CD4-positive, alpha-beta T cell treated with Interleukin-6 at 100 ng/mL for 8 hours (primary cell): Measurements from ENCODE around the gene LRRC47.

Source experiments
- DNase-seq: peaks from one replicate; pipeline ENCODE4 v3.0.0-alpha.2; 2020; ENCODE audit warnings: mixed read lengths, low spot score

LRRC47 gene

GRCh38 chr1:3732434-3733093 lies 63.7 kb downstream of the LRRC47 start:
- DNase-seq, result no peak

GRCh38 chr1:3731583-3732433 lies 64.5 kb downstream of the LRRC47 start:
- no peak for DNase-seq

GRCh38 chr1:3730543-3731247 lies 65.6 kb downstream of the LRRC47 start:
- DNase-seq, result no peak

- no peak for DNase-seq
These were observed 66.4 kb downstream of the LRRC47 start for GRCh38 chr1:3729594-3730542.
